ENCODE measurements around the gene COL4A1.

GRCh38 chr13:110289661-110290060, 17.3 kb downstream of the COL4A1 start:
- TF ChIP-seq POLR2AphosphoS5 (IDR thresholded peaks at IDR 0.05; ENCODE audit: low read depth) (no peak), SPI1 (IDR thresholded peaks at IDR 0.05; ENCODE audit: borderline replicate concordance, low read depth) (no peak)
- TF ChIP-seq, protein P1, sequence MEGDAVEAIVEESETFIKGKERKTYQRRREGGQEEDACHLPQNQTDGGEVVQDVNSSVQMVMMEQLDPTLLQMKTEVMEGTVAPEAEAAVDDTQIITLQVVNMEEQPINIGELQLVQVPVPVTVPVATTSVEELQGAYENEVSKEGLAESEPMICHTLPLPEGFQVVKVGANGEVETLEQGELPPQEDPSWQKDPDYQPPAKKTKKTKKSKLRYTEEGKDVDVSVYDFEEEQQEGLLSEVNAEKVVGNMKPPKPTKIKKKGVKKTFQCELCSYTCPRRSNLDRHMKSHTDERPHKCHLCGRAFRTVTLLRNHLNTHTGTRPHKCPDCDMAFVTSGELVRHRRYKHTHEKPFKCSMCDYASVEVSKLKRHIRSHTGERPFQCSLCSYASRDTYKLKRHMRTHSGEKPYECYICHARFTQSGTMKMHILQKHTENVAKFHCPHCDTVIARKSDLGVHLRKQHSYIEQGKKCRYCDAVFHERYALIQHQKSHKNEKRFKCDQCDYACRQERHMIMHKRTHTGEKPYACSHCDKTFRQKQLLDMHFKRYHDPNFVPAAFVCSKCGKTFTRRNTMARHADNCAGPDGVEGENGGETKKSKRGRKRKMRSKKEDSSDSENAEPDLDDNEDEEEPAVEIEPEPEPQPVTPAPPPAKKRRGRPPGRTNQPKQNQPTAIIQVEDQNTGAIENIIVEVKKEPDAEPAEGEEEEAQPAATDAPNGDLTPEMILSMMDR (IDR thresholded peaks at IDR 0.05; ENCODE audit: insufficient read depth, low read length): no peak
